ENCODE data around the gene DOLK.

GRCh38 chr9:128919402-128920089 is 27.9 kb downstream of the DOLK start:
- TF ChIP-seq, protein P1, sequence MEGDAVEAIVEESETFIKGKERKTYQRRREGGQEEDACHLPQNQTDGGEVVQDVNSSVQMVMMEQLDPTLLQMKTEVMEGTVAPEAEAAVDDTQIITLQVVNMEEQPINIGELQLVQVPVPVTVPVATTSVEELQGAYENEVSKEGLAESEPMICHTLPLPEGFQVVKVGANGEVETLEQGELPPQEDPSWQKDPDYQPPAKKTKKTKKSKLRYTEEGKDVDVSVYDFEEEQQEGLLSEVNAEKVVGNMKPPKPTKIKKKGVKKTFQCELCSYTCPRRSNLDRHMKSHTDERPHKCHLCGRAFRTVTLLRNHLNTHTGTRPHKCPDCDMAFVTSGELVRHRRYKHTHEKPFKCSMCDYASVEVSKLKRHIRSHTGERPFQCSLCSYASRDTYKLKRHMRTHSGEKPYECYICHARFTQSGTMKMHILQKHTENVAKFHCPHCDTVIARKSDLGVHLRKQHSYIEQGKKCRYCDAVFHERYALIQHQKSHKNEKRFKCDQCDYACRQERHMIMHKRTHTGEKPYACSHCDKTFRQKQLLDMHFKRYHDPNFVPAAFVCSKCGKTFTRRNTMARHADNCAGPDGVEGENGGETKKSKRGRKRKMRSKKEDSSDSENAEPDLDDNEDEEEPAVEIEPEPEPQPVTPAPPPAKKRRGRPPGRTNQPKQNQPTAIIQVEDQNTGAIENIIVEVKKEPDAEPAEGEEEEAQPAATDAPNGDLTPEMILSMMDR (IDR thresholded peaks at IDR 0.05), result no peak
- TF ChIP-seq POLR2A (IDR thresholded peaks at IDR 0.05), result no peak
